Thoracic aorta (tissue), 2 donors: Measurements from ENCODE around the gene STAT6. TPM values are rescaled to one million over a fixed set of nuclear protein-coding genes. Genes with fewer than 3 reads are reported as not detected.
"Not testable (repeated sequence)": the region's sequence is repeated elsewhere in the genome, so short reads cannot be mapped to it uniquely, and the experiment has no call there.

ENCODE experiments used
- ATAC-seq: fragments of 150-250 bp; one replicate; pipeline ENCODE4 v1.8.0; 2017; ENCODE audit warnings: low read depth; ENCODE audit not compliant: insufficient number of reproducible peaks, low FRiP score
- DNase-seq: peaks from one replicate; pipeline ENCODE4 v3.0.0-alpha.2; 2020; ENCODE audit warnings: low spot score
- H3K27ac ChIP-seq, 2 donors: fragments of 200-600 bp; sonication (generic); 1 replicate in 1 of 2; 2 replicates in 1 of 2; pipeline ENCODE4 v1.5.1; 2016; ENCODE audit warnings: mild to moderate bottlenecking in 2 of 2, moderate library complexity in 2 of 2
- H3K27me3 ChIP-seq: fragments of 200-600 bp; sonication (generic); replicated peaks from 2 replicates; pipeline ENCODE4 v1.6.0; 2016; ENCODE audit warnings: mild to moderate bottlenecking; ENCODE audit not compliant: insufficient read depth
- H3K36me3 ChIP-seq: fragments of 200-600 bp; sonication (generic); one replicate; pipeline ENCODE4 v1.5.1; 2016
- H3K4me1 ChIP-seq, 2 donors: fragments of 200-600 bp; sonication (generic); 1 replicate in 1 of 2; 2 replicates in 1 of 2; pipeline versions ENCODE4 v1.5.1 to v1.6.0; 2016; ENCODE audit warnings: low read depth in 2 of 2, mild to moderate bottlenecking in 1 of 2; ENCODE audit not compliant: control insufficient read depth in 1 of 2
- H3K4me3 ChIP-seq: fragments of 200-600 bp; sonication (generic); 2 replicates; pipeline ENCODE4 v1.5.1; 2016; ENCODE audit warnings: mild to moderate bottlenecking
- H3K9me3 ChIP-seq: fragments of 200-600 bp; sonication (generic); 2 replicates; pipeline ENCODE4 v1.5.1; 2016
- total RNA-seq, 2 donors: library from RNA; depleted of rRNA; stranded (reverse); fragments of >200 nt; gene quantifications; one replicate each; pipeline versions ENCODE4 v1.1.0 to v1.2.3, GENCODE V29; 2016
- TF ChIP-seq, protein P1 (sequence below): fragments of 200-600 bp; sonication (generic); IDR thresholded peaks from one replicate; pipeline ENCODE4 v1.5.1; 2019; ENCODE audit warnings: antibody characterized with exemption

Gene STAT6
- total RNA-seq, 2 donors from 2014 or later: 133 to 185 TPM

DNA sequence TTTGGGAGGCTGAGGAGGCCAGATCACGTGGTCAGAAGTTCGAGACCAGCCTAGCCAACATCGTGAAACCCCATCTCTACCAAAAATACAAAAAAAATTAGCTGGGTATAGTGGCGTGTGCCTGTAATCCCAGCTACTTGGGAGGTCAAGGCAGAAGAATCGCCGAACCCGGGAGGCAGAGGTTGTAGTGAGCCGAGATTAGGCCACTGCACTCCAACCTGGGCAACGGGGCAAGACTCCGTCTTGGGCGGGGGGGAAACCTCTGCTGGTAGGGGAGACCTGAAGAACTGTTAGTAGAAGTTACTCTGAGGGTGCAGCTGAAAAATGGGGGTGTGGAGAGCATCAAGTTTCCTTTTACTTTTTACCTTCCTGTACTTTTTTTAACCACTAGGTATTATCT lies 14.9 kb upstream of the STAT6 start:
- DNase-seq (no peak), ATAC-seq (no peak)
- no peaks in the 10 kb centered on the region for H3K9me3 ChIP-seq
- H3K27ac ChIP-seq: no peak overlapping the region
- no peaks in the 10 kb centered on the region for H3K27me3 ChIP-seq
- TF ChIP-seq, protein P1, sequence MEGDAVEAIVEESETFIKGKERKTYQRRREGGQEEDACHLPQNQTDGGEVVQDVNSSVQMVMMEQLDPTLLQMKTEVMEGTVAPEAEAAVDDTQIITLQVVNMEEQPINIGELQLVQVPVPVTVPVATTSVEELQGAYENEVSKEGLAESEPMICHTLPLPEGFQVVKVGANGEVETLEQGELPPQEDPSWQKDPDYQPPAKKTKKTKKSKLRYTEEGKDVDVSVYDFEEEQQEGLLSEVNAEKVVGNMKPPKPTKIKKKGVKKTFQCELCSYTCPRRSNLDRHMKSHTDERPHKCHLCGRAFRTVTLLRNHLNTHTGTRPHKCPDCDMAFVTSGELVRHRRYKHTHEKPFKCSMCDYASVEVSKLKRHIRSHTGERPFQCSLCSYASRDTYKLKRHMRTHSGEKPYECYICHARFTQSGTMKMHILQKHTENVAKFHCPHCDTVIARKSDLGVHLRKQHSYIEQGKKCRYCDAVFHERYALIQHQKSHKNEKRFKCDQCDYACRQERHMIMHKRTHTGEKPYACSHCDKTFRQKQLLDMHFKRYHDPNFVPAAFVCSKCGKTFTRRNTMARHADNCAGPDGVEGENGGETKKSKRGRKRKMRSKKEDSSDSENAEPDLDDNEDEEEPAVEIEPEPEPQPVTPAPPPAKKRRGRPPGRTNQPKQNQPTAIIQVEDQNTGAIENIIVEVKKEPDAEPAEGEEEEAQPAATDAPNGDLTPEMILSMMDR: no peak
- no peaks in the 10 kb centered on the region for H3K36me3 ChIP-seq
- peaks cover 11 to 19% of the 10 kb centered on the region in 2 donors for H3K4me1 ChIP-seq
- no peak overlapping the region for H3K4me3 ChIP-seq

DNA sequence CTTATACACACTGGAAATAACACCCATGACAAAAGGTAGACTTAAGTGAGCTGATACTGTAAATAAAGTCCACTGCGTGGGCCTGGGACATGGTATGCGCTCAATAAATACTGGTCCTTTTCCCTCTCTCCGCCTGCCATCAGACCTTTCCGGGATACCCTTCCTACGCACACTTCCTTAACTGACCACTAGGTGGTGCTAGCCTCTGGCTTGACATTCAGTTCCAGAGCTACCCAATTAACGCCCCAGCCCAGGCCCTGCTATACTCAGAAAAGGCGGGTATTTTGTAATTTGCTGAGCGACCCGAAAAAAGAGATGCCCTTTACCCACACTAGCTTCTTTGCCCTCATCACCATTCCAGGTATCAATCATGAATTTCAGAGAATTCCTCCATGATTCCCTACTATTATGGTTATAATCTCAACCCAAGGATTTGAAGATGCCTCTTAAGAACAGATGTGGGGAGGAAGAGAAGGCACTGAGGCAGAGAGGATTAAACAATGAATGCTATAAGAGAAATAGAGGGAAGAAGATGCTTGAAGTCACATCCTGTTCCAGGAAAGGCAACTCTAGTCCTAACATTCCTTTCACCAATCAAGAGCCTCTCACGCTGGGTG lies 13.2 kb upstream of the STAT6 start:
- H3K9me3 ChIP-seq: no peaks in the 10 kb centered on the region
- H3K27me3 ChIP-seq: no peaks in the 10 kb centered on the region
- TF ChIP-seq, protein P1: peak; percentile 97
- no peaks in the 10 kb centered on the region for H3K36me3 ChIP-seq
- H3K4me3 ChIP-seq: no peak overlapping the region
- H3K27ac ChIP-seq: no peak overlapping the region
- peaks cover 7 to 12% of the 10 kb centered on the region in 2 donors for H3K4me1 ChIP-seq
- DNase-seq: no peak
- ATAC-seq: no peak

DNA sequence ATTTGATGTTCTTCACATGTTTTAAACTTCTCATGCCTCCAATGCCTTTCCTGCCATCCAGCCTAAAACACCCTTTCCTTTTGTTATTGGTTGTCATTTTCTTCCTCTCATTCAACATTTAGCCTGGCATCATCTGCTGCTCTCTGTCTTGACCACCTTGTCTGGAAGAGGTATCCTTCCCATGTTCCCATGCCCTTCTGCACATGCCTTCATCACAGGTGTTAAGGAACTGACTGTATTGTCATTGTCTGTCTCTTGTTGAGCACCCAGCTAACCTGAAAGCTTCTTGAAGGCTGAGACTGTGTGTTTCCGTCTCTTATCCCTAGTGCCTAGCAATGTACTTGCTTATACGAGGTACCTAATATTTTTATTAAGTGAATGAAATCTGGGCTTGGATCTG lies 12.7 kb upstream of the STAT6 start:
- Histone ChIP-seq H3K27ac (no peak overlapping the region), H3K27me3 (no peaks in the 10 kb centered on the region), H3K9me3 (no peaks in the 10 kb centered on the region), H3K4me1 (peaks cover 7 to 18% of the 10 kb centered on the region in 2 donors), H3K4me3 (no peak overlapping the region), H3K36me3 (no peaks in the 10 kb centered on the region)
- no peak for DNase-seq
- ATAC-seq: no peak
- TF ChIP-seq, protein P1: no peak

DNA sequence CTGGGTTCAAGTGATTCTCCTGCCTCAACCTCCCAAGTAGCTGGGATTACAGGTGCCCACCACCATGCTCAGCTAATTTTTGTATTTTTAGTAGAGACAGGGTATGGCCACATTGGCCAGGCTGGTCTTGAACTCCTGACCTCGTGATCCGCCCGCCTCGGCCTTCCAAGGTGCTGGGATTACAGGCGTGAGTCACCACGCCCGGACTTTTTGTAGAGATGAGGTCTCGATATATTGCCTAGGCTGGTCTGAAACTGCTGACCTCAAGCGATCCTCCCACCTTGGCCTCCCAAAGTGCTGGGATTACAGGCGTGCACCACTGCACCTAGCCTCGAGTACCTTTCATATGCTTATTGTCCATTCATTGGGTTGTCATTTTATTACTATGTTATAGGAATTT lies 9.6 kb upstream of the STAT6 start:
- not testable (repeated sequence) for H3K36me3 ChIP-seq, DNase-seq, H3K27me3 ChIP-seq, H3K9me3 ChIP-seq, H3K4me3 ChIP-seq, ATAC-seq, H3K27ac ChIP-seq
- H3K4me1 ChIP-seq: peaks cover 0 to 14% of the 10 kb centered on the region in 2 donors

DNA sequence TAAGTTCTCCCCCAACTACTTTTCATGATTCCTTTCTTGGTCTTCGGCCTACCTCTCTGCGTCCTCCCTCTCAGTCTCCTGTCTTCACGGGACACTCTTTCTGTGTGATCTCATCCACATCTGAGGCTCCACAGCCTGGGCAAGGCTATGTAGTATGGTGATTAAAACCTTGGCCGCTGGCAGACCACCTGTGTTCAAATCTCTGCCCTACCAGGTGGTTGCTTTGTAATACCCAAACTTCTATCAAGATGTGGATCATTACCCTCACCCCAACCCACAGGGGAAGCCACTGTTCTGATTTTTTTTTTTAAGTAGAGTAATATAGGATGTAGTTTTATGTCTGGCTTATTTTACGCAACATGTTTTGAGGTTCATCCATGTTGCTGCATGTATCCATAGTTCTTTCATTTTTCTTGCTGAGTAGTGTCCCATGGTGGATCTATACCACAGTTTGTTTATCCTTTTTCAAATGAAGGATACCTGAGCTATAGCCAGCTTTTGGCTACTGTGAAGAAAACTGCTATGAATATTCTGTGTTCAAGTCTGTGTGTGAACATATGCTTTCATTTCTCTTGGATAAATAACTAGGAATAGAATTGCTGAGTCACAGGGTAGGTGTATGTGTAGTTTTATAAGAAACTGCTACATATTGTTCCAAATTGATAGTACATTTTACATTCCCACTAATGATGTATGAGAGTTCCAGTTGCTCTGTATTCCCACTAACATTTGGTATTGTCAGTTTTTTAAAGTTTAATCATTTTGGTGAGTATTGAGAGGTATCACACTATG lies 8.3 kb upstream of the STAT6 start:
- H3K27ac ChIP-seq: no peak overlapping the region
- DNase-seq (no peak), ATAC-seq (no peak)
- no peaks in the 10 kb centered on the region for H3K9me3 ChIP-seq
- H3K4me1 ChIP-seq: peaks cover 0 to 14% of the 10 kb centered on the region in 2 donors
- TF ChIP-seq, protein P1: no peak
- no peaks in the 10 kb centered on the region for H3K36me3 ChIP-seq
- no peaks in the 10 kb centered on the region for H3K27me3 ChIP-seq
- H3K4me3 ChIP-seq: no peak overlapping the region
